ENCODE measurements around the gene AUNIP.

DNA sequence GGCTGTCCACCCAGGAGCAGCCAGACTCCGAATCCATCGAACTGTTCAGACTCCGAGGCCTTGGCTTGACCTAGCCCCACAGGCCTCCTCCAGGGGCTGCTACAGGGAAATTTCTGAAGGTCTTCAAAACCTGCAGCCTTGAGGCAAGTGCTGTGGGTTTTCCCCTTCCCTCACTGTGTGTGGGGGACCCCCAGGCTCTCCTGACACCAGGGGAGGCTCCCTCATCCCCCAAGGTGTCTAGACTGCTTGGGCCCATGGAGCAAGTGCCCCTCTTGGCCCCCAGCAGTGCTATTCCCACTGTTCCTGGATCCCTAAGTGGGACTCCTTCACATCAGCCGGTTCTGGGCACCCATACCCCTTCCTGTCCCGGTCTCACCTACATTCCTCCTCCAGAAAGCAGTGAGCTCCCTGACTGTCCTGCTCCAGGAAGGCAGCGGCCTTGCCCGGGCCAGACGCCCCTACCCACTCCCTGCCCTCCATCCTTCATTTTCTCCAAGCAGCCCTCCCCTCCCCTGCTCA is 15.4 kb upstream of the AUNIP start:
- TF ChIP-seq CTCF (IDR thresholded peaks at IDR 0.05) (no peak), POLR2A (IDR thresholded peaks at IDR 0.05) (no peak)
